Astrocyte (in vitro differentiated cells and primary cell): Measurements from ENCODE around the gene KPNA6.

ENCODE experiments used
- CTCF ChIP-seq: IDR thresholded peaks from 2 replicates; pipeline ENCODE4 v1.5.1; 2011; ENCODE audit warnings: low read depth, mild to moderate bottlenecking, inconsistent platforms, low read length, moderate library complexity; ENCODE audit not compliant: insufficient read depth
- EZH2 ChIP-seq: IDR thresholded peaks from 2 replicates; pipeline ENCODE4 v1.6.1; 2012; ENCODE audit warnings: mild to moderate bottlenecking, low read length, inconsistent platforms; ENCODE audit not compliant: insufficient read depth

- TF ChIP-seq EZH2 = no peak
- no peak for TF ChIP-seq CTCF
These were observed 97.1 kb downstream of the KPNA6 start for GRCh38 chr1:32204943-32205361.
